Activated CD4-positive, alpha-beta T cell treated with anti-CD3 and anti-CD28 coated beads, Interleukin-2, Interleukin-6, amounts not matched to agents 100 ng/mL and 50 ng/mL, durations not matched to agents 16 hours and 8 hours (primary cell): ENCODE data around the gene ANP32A.

Experiments
- DNase-seq: peaks from one replicate; pipeline ENCODE4 v3.0.0-alpha.2; 2020

Gene ANP32A

GRCh38 chr15:68739390-68740080 lies 81.2 kb downstream of the ANP32A start:
- DNase-seq, result no peak

GRCh38 chr15:68735610-68736009 lies 85.1 kb downstream of the ANP32A start:
- no peak for DNase-seq

GRCh38 chr15:68734881-68735280 lies 85.8 kb downstream of the ANP32A start:
- no peak for DNase-seq

- DNase-seq, result no peak
Measured at GRCh38 chr15:68734352-68734751, 86.3 kb downstream of the ANP32A start.

- no peak for DNase-seq
Measured at GRCh38 chr15:68733666-68734065, 87.0 kb downstream of the ANP32A start.

GRCh38 chr15:68732451-68732850 lies 88.2 kb downstream of the ANP32A start:
- DNase-seq, result no peak

GRCh38 chr15:68730976-68731897 lies 89.5 kb downstream of the ANP32A start:
- DNase-seq, result no peak

- DNase-seq, result peak; percentile 16
Measured at GRCh38 chr15:68730471-68730919, 90.2 kb downstream of the ANP32A start.

- DNase-seq, result no peak
Measured at GRCh38 chr15:68729789-68730411, 90.8 kb downstream of the ANP32A start.
